Body of pancreas (tissue), 4 donors: Measurements from ENCODE around the gene BRINP3. TPM values are rescaled to one million over a fixed set of nuclear protein-coding genes. Genes with fewer than 3 reads are reported as not detected.

Source experiments
- ATAC-seq: fragments of 150-250 bp; one replicate; pipeline ENCODE4 v1.9.1; 2016
- DNase-seq, 4 donors: peaks; one replicate each; pipeline ENCODE4 v3.0.0-alpha.2; 2019
- H3K27ac ChIP-seq, 4 donors: fragments of 200-600 bp; sonication (generic); 1 replicate in 3 of 4; 2 replicates in 1 of 4; pipeline versions ENCODE4 v1.5.1 to v1.6.1; 2016 to 2019; ENCODE audit warnings: mild to moderate bottlenecking in 1 of 4, mixed read lengths in 1 of 4, moderate library complexity in 1 of 4
- H3K27me3 ChIP-seq, 2 donors: fragments of 200-600 bp; sonication (generic); one replicate each; pipeline ENCODE4 v1.6.0; 2016; ENCODE audit warnings: mild to moderate bottlenecking in 1 of 2
- H3K36me3 ChIP-seq, 2 donors: fragments of 200-600 bp; sonication (generic); replicated peaks in 1 of 2; 2 replicates each; pipeline ENCODE4 v1.5.1; 2016; ENCODE audit warnings: low read depth in 2 of 2; ENCODE audit not compliant: insufficient read depth in 1 of 2
- H3K4me1 ChIP-seq: fragments of 200-600 bp; sonication (generic); one replicate; pipeline ENCODE4 v1.6.0; 2016
- H3K4me3 ChIP-seq, 2 donors: fragments of 200-600 bp; sonication (generic); 1 replicate in 1 of 2; 2 replicates in 1 of 2; pipeline ENCODE4 v1.5.1; 2016 to 2019
- H3K9me3 ChIP-seq, 3 donors: fragments of 200-600 bp; sonication (generic); 1 replicate in 2 of 3; 2 replicates in 1 of 3; pipeline ENCODE4 v1.5.1; 2016
- CTCF ChIP-seq, 7 experiments: fragments of 450-650 bp in 4 of 7; fragments of 200-600 bp in 3 of 7; sonication (generic) in 3 of 7; IDR thresholded peaks; one replicate each; pipeline ENCODE4 v1.5.1; 2016 to 2019; ENCODE audit warnings: antibody characterized with exemption in 7 of 7
- POLR2A ChIP-seq, 3 donors: fragments of 450-650 bp; IDR thresholded peaks; one replicate each; pipeline ENCODE4 v1.6.1; 2016; ENCODE audit warnings: antibody characterized with exemption in 3 of 3, mild to moderate bottlenecking in 2 of 3
- WGBS, 2 donors: methylation state at CpG; one replicate each; pipeline ENCODE4 v1.1.5; 2017; 5-methylcytosine and 5-hydroxymethylcytosine counted together
- intact Hi-C: fragments of 100-400 bp; cut with DNase I; formaldehyde crosslinking; loops from one replicate; pipeline ENCODE4 v1.15.1; 2023
- total RNA-seq, 2 donors: library from RNA; depleted of rRNA; stranded (reverse); fragments of >200 nt; gene quantifications; one replicate each; pipeline ENCODE4 v1.1.0, GENCODE V29; 2016

BRINP3 gene
- total RNA-seq, 2 donors from 2014 or later, result not detected

- intact Hi-C loops, result no loop called here
- ATAC-seq (no peak), DNase-seq (no peak)
- TF ChIP-seq POLR2A (IDR thresholded peaks at IDR 0.05) (no peak), CTCF (IDR thresholded peaks at IDR 0.05) (no peak)
- H3K27ac ChIP-seq, result no peak overlapping the region
- 63 to 66% methylated on average over 2 of the region's 2 CpGs for WGBS, 2 donors
- H3K9me3 ChIP-seq, result no peaks in the 10 kb centered on the region
- H3K4me1 ChIP-seq, result no peaks in the 10 kb centered on the region
- H3K36me3 ChIP-seq, result no peaks in the 10 kb centered on the region
- H3K27me3 ChIP-seq, result no peaks in the 10 kb centered on the region
- H3K4me3 ChIP-seq, result no peak overlapping the region
These were observed 298.8 kb downstream of the BRINP3 start for GRCh38 chr1:190178827-190179226.

- no peak for ATAC-seq
- no peaks in the 10 kb centered on the region for H3K4me1 ChIP-seq
- DNase-seq, result no peak
- no peaks in the 10 kb centered on the region for H3K27me3 ChIP-seq
- no peak overlapping the region for H3K27ac ChIP-seq
- H3K4me3 ChIP-seq, result no peak overlapping the region
- intact Hi-C loops, result no loop called here
- TF ChIP-seq CTCF (IDR thresholded peaks at IDR 0.05), result no peak
- no peak for TF ChIP-seq POLR2A (IDR thresholded peaks at IDR 0.05)
- H3K36me3 ChIP-seq, result no peaks in the 10 kb centered on the region
- no peaks in the 10 kb centered on the region for H3K9me3 ChIP-seq
- WGBS, 2 donors, result 86 to 89% methylated on average over 2 of the region's 2 CpGs
These were observed 300.1 kb downstream of the BRINP3 start for GRCh38 chr1:190177555-190177954.

- DNase-seq, result no peak
- H3K27me3 ChIP-seq, result no peaks in the 10 kb centered on the region
- no peak for ATAC-seq
- intact Hi-C loops, result no loop called here
- no peaks in the 10 kb centered on the region for H3K4me1 ChIP-seq
- H3K36me3 ChIP-seq, result no peaks in the 10 kb centered on the region
- no peaks in the 10 kb centered on the region for H3K9me3 ChIP-seq
- H3K27ac ChIP-seq, result no peak overlapping the region
- TF ChIP-seq POLR2A (IDR thresholded peaks at IDR 0.05) (no peak), CTCF (IDR thresholded peaks at IDR 0.05) (no peak)
- no peak overlapping the region for H3K4me3 ChIP-seq
These were observed 300.9 kb downstream of the BRINP3 start for GRCh38 chr1:190176776-190177175.

- TF ChIP-seq POLR2A (IDR thresholded peaks at IDR 0.05) (no peak), CTCF (IDR thresholded peaks at IDR 0.05) (no peak)
- Histone ChIP-seq H3K36me3 (no peaks in the 10 kb centered on the region), H3K27me3 (no peaks in the 10 kb centered on the region), H3K4me3 (no peak overlapping the region), H3K27ac (no peak overlapping the region), H3K4me1 (no peaks in the 10 kb centered on the region), H3K9me3 (no peaks in the 10 kb centered on the region)
- no peak for DNase-seq
- intact Hi-C loops, result no loop called here
- 55 to 63% methylated on average over 3 of the region's 3 CpGs for WGBS, 2 donors
- ATAC-seq, result no peak
These were observed 302.3 kb downstream of the BRINP3 start for GRCh38 chr1:190175320-190175719.

GRCh38 chr1:190172651-190173430, 304.8 kb downstream of the BRINP3 start:
- H3K36me3 ChIP-seq, result no peaks in the 10 kb centered on the region
- no peak for ATAC-seq
- DNase-seq, result no peak
- H3K27me3 ChIP-seq, result no peaks in the 10 kb centered on the region
- 54 to 70% methylated on average over 8 of the region's 8 CpGs for WGBS, 2 donors
- H3K4me1 ChIP-seq, result no peaks in the 10 kb centered on the region
- no peaks in the 10 kb centered on the region for H3K9me3 ChIP-seq
- H3K4me3 ChIP-seq, result no peak overlapping the region
- intact Hi-C loops, result no loop called here
- H3K27ac ChIP-seq, result no peak overlapping the region
- TF ChIP-seq POLR2A (IDR thresholded peaks at IDR 0.05), result no peak
- no peak for TF ChIP-seq CTCF (IDR thresholded peaks at IDR 0.05)
